Measurements from ENCODE around the gene SLC39A6. TPM values are rescaled to one million over a fixed set of nuclear protein-coding genes. Genes with fewer than 3 reads are reported as not detected.

SLC39A6 gene
- total RNA-seq, 1 experiment from 2014 or later, result 33.9 TPM

GRCh38 chr18:36108601-36109000, 20.5 kb downstream of the SLC39A6 start:
- Histone ChIP-seq H3K23me2 (ENCODE audit: insufficient read length, low read depth, low read length, poor library complexity, severe bottlenecking) (no peaks in the 10 kb centered on the region), H4K8ac (replicated peaks; ENCODE audit: insufficient read length, low read depth, low read length) (no peak overlapping the region), H2AFZ (ENCODE audit: low read length) (no peak overlapping the region), H4K5ac (ENCODE audit: insufficient read length, low read depth, low read length) (no peak overlapping the region), H2BK15ac (ENCODE audit: low read depth, low read length) (no peak overlapping the region), H3K4me2 (ENCODE audit: insufficient read depth, insufficient read length, low read length) (no peak overlapping the region), H2BK20ac (ENCODE audit: low read depth, low read length, poor library complexity, severe bottlenecking) (no peak overlapping the region), H4K91ac (ENCODE audit: insufficient read length, low read depth, low read length) (no peak overlapping the region), H3K56ac (ENCODE audit: insufficient read length, low read depth, low read length) (no peak overlapping the region), H3K14ac (ENCODE audit: insufficient read depth, low read length) (no peak overlapping the region), H3K79me1 (ENCODE audit: insufficient read depth, low read depth, low read length, poor library complexity, severe bottlenecking) (no peaks in the 10 kb centered on the region), H3K4ac (ENCODE audit: low read depth, low read length) (no peak overlapping the region), H3K4me1 (ENCODE audit: insufficient read depth, low read length) (no peaks in the 10 kb centered on the region), H2AK5ac (ENCODE audit: insufficient read length, low read length) (no peak overlapping the region), H2BK5ac (ENCODE audit: insufficient read length, low read length) (no peak overlapping the region), H2BK12ac (ENCODE audit: insufficient read length, low read depth, low read length) (no peak overlapping the region), H3K27ac (ENCODE audit: insufficient read length, low read depth, low read length) (no peak overlapping the region), H3K27me3 (ENCODE audit: insufficient read depth, low read length) (no peaks in the 10 kb centered on the region), H3K18ac (ENCODE audit: insufficient read length, low read depth, low read length) (no peak overlapping the region), H4K20me1 (ENCODE audit: control insufficient read depth, insufficient read depth, insufficient read length) (no peaks in the 10 kb centered on the region), H3K9me3 (ENCODE audit: control insufficient read depth, low read depth, low read length) (no peaks in the 10 kb centered on the region), H3T11ph (ENCODE audit: low read length) (no peak overlapping the region), H2BK120ac (ENCODE audit: low read depth, low read length, poor library complexity, severe bottlenecking) (no peak overlapping the region), H3K9ac (ENCODE audit: extremely low read depth, insufficient read length, low read length) (no peak overlapping the region), H3K23ac (ENCODE audit: insufficient read length, low read depth, low read length) (no peak overlapping the region), H3K79me2 (ENCODE audit: insufficient read depth, low read length) (no peaks in the 10 kb centered on the region)
- no peak for TF ChIP-seq CTCF (conservative IDR thresholded peaks at IDR 0.05)
- Mint-ChIP-seq H3K4me1 (no peaks in the 10 kb centered on the region), H3K27ac (no peak overlapping the region), H3K36me3 (ENCODE audit: insufficient read depth in 1 of 3, low read depth in 3 of 3) (peaks cover 11 to 37% (median 33%) of the 10 kb centered on the region in 3 experiments), H3K4me3 (no peak overlapping the region), H3K27me3 (ENCODE audit: low read depth) (no peaks in the 10 kb centered on the region; the same call in 1 of the 2 replicates), H3K9me3 (peaks cover 0 to 2% of the 10 kb centered on the region in 2 experiments; a peak in 3 of 5 replicates)
- DNase-seq, result no peak
- WGBS (ENCODE audit: extremely low coverage, insufficient read length, low lambda C conversion rate), result no CpG with 5 or more reads among the region's 5 CpGs

All from H9 (cell line).